HG03457 (cell line): ENCODE measurements around the gene SRSF8.
"Not testable (repeated sequence)": the region's sequence is repeated elsewhere in the genome, so short reads cannot be mapped to it uniquely, and the experiment has no call there.

Source experiments
- ATAC-seq: cut with Tn5 transposase; IDR thresholded peaks from one replicate; pipeline ENCODE4 v1.9.1; 2021; ENCODE audit warnings: moderate number of reproducible peaks; ENCODE audit not compliant: unreplicated experiment

Gene SRSF8

DNA sequence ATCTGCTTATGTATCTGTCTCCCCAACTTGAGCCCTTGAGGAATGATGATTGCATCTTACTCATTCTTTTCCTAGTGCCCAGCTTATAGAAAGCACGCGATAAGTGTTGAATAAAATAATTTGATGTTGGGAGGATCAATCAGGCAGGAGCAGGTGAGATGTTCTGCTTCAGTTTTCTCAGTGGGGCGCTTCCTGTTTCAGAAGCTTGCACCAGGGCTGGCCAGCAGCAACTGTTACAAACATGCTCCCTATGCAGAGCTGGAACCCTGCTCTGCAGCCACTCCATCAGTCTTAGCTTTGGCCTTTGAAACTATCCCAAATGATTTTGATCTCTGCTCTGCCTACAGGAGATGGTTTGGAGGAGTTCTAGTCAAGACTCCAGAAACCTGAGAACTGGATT lies 26.8 kb downstream of the SRSF8 start:
- ATAC-seq: no peak

DNA sequence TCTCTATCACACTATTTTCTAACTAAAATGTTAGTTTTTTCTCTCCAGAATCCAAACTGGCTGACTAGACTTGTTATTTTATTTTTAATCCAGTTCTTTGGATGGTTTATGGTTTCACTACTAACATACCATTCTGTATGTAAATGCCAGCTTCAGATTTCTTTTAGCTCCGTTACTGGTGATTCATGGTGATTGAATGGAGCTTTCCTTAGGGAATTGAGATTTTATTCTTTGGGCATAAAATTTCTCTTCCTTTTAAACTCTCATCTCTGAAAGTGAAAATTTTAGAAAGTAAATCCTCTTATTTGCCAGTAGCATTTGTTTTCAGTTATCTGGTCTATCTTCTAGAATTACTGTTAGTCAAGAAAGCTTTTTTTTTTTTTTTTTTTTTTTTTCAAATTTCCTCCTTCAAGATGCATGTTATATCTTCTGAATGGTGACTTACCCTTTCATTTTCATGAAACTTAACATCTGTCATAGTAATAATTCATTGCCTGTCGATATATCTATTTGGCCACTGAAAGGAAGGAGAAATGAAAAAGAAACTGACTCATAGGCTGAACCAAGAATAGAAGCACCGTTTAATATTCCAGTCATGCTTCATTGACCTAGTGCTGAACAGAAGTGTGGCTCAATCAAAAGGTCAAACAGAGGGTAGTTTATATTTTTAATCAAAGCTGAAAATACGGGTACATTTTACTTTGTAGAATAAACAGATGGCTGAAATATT lies 29.3 kb downstream of the SRSF8 start:
- peak; percentile 75 for ATAC-seq

GRCh38 chr11:95097209-95097608 lies 30.5 kb downstream of the SRSF8 start:
- no peak for ATAC-seq

- no peak for ATAC-seq
Measured at GRCh38 chr11:95098826-95099225, 32.1 kb downstream of the SRSF8 start.

DNA sequence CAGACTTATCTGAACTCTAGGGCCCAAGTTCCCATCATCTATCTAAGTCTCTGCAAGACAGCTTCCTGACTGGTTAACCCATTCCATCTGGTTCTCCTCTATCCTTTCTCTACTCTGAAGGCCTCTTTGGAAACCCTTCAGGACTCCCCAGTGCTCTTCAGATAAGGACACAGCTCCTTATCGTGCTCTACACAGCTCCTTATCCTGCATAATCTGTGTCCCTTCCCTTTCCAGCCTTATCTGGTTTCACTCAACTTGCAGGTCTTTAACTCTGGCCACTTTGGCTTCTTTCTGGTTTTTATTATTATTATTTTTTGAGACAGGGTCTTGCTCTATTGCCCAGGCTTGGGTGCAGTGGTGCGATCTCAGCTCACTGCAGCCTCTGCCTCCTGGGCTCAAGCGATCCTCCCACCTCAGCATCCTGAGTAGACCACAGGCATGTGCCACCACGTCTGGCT lies 33.5 kb downstream of the SRSF8 start:
- ATAC-seq: no peak

- ATAC-seq: no peak
Measured at GRCh38 chr11:95100856-95101507, 34.3 kb downstream of the SRSF8 start.

GRCh38 chr11:95101935-95102334 lies 35.2 kb downstream of the SRSF8 start:
- no peak for ATAC-seq

DNA sequence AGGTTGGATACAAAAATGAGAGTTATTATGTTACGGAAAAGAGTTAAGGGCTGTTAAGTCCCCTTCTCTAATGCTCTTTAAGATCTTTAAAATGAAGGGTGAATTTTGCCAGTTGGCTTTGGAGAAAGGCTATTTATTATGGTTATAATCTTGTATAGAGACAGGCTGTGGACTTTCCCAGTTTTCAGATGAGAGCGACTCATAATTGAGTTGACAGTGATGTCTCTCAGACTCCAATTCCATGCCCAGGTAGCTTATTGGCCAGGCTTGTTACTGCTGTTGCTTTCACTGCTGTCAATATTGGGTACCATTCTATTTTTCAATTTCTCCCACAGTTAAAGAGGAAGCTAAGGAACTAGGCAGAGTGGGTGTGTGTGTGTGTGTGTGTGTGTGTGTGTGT lies 36.0 kb downstream of the SRSF8 start:
- no peak for ATAC-seq

GRCh38 chr11:95103701-95104100 lies 37.0 kb downstream of the SRSF8 start:
- no peak for ATAC-seq

GRCh38 chr11:95104121-95104830 lies 37.6 kb downstream of the SRSF8 start:
- no peak for ATAC-seq

DNA sequence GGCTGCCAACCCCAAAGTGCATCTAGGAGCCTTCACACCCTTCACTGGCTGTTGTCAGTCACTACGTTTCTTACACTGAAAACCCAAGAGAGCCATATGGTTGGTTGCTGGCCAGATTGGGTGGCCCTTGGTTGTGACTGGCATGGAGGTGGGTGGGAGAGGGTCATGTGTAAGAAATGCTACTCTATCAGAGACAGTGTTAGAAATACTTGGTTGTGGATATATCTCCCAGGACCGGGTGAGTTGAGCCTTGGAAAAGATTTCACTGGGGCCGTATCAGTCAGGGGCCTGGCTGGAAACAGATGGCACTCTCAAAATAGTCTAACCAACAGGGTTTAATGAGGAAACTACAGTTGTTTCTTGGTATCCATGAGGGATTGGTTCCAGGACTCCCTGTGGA lies 38.1 kb downstream of the SRSF8 start:
- no peak for ATAC-seq

- ATAC-seq: no peak
Measured at GRCh38 chr11:95108159-95108611, 41.5 kb downstream of the SRSF8 start.

DNA sequence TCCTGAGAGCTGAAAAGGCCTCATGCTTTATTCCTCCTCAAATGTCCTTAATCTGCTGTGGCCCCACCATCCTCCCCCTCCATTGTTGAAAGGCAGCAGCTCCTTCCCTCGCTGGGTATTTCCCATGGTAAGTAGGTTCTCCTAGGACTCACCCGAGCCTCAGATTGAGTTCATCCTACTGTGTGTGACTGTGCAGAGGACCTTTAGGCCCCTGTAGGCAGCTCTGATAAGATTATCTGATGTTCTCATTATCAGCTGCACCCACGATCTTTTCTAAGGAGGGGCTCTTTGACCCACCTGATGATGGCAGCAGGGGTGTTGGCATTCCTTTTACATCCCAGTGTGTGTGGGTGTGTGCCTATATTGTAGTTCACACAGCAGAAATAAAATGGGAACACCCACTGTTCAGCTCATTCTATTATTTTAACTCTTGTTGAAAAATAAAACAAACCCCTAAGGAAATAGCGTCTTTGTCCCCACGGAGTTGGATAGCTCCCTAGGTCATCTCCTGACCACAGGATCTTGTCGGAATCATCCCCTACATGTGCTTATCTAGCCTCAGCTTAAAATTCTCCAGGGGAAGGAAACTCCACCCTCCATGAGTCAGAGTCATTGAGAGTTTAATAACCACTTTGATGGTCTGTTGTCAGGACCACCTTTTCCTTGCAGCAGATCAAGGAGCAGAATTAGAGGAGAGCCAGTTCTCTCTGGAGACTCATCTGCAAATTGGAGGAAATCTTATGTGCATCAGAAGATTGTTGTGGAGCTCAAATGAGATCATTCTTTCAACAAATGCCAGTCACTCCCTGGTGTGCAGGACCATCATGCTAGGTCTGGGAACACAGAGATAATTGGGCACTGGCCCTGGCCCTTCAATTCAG lies 42.2 kb downstream of the SRSF8 start:
- no peak for ATAC-seq

DNA sequence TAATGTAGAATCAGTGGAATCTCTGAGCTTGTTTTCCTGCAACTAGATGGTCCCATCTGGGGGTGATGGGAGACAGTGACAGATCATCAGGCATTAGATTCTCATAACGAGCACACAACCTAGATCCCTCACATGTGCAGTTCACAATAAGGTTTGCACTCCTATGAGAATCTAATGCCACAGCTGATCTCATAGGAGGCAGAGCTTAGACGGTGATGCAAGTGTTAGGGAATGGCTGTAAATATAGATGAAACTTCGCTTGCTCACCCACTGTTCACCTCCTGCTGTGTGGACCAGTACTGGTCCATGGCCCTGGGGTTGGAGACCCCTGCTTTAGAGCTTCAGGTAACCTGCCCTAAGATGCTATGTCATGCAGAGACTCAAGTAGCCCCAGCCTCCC lies 44.8 kb downstream of the SRSF8 start:
- not testable (repeated sequence) for ATAC-seq

- ATAC-seq: no peak
Measured at GRCh38 chr11:95111923-95112540, 45.3 kb downstream of the SRSF8 start.

GRCh38 chr11:95115597-95115996 lies 48.9 kb downstream of the SRSF8 start:
- no peak for ATAC-seq

- ATAC-seq: no peak
Measured at GRCh38 chr11:95119361-95120060, 52.8 kb downstream of the SRSF8 start.
